NCI-H2107 treated with DMSO at 0.1 percent for 48 hours (cell line): ENCODE results near the gene ESRRA.

Experiments
- DNase-seq: peaks from one replicate; lab custom pipeline; 2025; ENCODE audit not compliant: unreplicated experiment; lab: John Stamatoyannopoulos, UW

Gene ESRRA

DNA sequence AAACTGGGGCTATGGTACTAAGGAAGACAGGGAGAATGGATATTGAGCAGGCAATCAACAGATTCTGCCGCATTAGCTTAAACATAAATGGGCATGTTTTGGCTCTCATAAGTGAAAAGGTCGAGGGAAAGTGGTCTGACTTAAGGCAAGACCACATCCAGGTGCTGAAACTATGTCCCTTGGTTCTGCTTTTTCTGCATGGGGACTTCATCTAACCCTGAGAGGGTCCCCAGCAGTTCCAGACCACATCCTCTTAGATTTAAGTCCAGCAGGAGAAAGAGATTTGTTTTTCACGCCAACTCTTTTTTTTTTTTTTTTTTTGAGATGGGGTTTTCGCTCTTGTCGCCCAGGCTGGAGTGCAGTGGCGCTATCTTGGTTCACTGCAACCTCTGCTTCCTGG, 59.1 kb downstream of the ESRRA start:
- no peak for DNase-seq

GRCh38 chr11:64364911-64365310, 59.6 kb downstream of the ESRRA start:
- DNase-seq, result no peak
